Right ventricle myocardium inferior (tissue), 1 donor: ENCODE data around the gene HSPA2. TPM values are rescaled to one million over a fixed set of nuclear protein-coding genes. Genes with fewer than 3 reads are reported as not detected.
A peak's percentile ranks its signal among the peaks of the same experiment; 100 is the strongest.

ENCODE experiments used
- ATAC-seq: fragments of 200-7000 bp; cut with Tn5 transposase; one replicate; pipeline ENCODE4 v1.9.1; 2020; ENCODE audit warnings: mild to moderate bottlenecking, moderate library complexity
- DNase-seq: peaks from one replicate; pipeline ENCODE4 v3.0.0; 2021; ENCODE audit errors: missing footprints
- intact Hi-C: fragments of 100-400 bp; cut with DNase I; formaldehyde crosslinking; loops from one replicate; pipeline ENCODE4 v1.11.0; 2022
- long read RNA-seq: library from polyadenylated mRNA; unstranded; transcript quantifications from one replicate; pipeline ENCODE4 v2.0.0, GENCODE V29; 2021
- total RNA-seq: library from RNA; stranded (reverse); fragmentation: NEBNext Ultra II Directional; extraction: Animal tissue kit (Norgen Biotek cat#: 25700); gene quantifications from one replicate; pipeline ENCODE4 v1.2.1, GENCODE V29; 2021
- donor health status: DM: no; HTN: yes; CAD: no; lungs with severe emphysema.

Gene HSPA2
- total RNA-seq: 15.2 TPM
- long read RNA-seq, transcript HSPA2-201 (1 exons, 2,767 nt): major isoform, 47 of 47 reads
- long read RNA-seq, partial matches to known transcripts: 0 of 47 reads
- long read RNA-seq, other reads (novel, unspliced or antisense): 0 of 47 reads

- intact Hi-C loops: loop anchor here (1.0 to 2.0 kb wide), 2 partner anchors 28 to 96 kb away; no protein-coding TSS in a partner anchor
Observed at GRCh38 chr14:64540208-64541202, at the start of gene HSPA2. Gene HSPA2, plus strand, starts transcription at chr14:64540741. Its CDS starts 109 bp downstream, at chr14:64540850.

DNA sequence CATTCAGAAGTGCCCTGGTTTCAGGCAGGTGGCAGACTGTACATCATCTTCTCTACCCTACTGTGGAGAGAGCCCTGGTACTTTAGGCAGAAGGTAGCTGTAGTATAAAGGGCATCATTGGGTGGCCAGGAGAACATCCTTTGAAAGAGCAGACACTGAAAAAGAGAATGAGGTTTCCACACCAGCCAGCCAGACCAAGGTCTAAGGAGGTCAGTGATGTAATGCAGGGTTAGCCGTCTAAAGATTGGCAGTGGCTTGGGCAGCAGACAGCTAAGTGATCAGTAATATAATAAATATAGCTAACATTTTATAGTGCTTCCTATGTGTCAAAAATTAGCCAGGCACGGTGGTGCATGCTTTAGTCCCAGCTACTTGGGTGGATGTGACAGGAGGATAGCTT is 48.9 kb upstream of the HSPA2 start:
- no peak for DNase-seq
- intact Hi-C loops: no loop called here
- no peak for ATAC-seq

More at GRCh38 chr14:64540208-64541202, at the start of gene HSPA2:
- ATAC-seq (peak; percentile 98), DNase-seq (peak; percentile 99)

- intact Hi-C loops: no loop called here
- no peak for DNase-seq
- no peak for ATAC-seq
Observed at GRCh38 chr14:64493455-64493854, 47.1 kb upstream of the HSPA2 start.

DNA sequence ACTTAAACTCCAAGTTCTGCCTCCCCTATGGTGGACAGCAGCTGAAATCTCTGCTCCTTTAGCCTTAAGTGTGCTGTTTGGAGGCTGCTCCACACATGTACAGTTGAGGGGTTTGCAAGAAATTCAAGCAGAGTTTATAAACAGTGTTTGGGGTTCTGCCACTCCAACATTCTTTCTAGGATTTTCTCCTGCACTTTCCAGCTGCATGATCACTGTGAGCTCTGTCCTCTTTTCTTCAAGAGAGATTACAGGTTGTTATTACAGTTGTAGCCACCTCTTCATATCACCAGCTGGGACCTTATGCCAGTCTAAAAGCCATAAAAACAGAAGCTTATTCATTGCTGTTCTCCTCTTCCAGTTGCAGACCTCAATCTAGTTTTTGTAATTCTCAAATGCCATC is 45.3 kb upstream of the HSPA2 start:
- no peak for DNase-seq
- ATAC-seq: no peak
- intact Hi-C loops: no loop called here

DNA sequence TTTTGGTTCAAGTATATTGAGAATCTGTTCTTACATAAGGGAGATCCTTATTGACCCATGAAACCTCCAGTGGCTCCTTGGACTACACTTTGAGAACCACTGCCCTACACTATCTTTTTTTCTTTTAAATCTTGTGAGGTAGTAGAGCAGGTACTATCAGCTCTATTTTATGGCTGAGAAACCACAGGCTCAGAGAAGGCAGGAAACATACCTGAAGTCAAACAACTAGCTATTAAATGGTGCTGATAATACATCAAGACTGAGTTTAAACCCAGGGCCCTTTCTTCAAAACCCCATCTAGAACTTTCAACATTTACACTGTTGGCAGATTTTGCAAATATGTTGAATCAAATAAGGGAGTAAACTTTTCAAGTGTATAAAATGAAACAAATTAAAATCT is 43.8 kb upstream of the HSPA2 start:
- no peak for ATAC-seq
- intact Hi-C loops: no loop called here
- DNase-seq: no peak

- ATAC-seq: no peak
- DNase-seq: no peak
- intact Hi-C loops: loop anchor here (10.0 kb wide), 1 partner anchor 155 kb away; no protein-coding TSS in a partner anchor
Observed at GRCh38 chr14:64500088-64500487, 40.5 kb upstream of the HSPA2 start.

DNA sequence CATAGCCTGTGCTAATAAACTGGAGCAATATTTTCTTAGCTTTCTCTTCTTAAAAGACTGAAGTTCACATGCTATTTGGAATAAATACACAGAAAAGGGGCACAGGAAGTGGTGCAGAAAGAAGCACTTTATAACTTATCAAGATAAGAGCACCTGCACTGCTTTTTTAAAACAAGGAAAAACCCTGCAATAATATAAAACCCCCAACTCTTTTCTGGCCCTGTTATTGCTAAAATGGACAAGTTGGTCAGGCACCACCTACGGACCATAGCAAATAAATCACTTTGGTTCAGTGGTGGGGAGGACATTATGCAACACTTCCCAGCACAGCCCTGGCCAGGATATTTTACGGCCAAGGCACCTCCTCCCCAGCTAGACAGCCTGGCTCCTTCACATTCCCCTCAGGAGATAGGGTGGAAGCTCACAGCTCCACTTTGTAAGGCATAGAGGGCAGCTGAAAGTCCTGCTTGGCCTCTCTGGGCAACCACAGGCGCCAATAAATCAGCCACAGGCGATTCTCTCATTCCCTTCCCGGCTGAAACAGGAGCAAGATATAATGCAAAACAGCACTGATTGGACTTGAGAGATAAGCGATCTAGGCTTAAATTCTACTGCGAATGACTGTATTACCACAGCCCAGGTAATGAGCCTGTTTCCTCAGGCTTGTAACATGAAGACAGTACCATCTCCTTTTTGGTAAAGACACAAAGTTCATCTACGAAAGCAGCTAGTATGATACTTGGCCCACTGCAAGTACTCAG is 39.0 kb upstream of the HSPA2 start:
- intact Hi-C loops: loop anchor here (10.0 kb wide), 1 partner anchor 157 kb away; no protein-coding TSS in a partner anchor

GRCh38 chr14:64502456-64502855 is 38.1 kb upstream of the HSPA2 start:
- intact Hi-C loops: loop anchor here (10.0 kb wide), 1 partner anchor 158 kb away; no protein-coding TSS in a partner anchor
- DNase-seq (no peak), ATAC-seq (no peak)

More for the DNA sequence above, 39.0 kb upstream of the HSPA2 start:
- no peak for DNase-seq
- peak; percentile 21 for ATAC-seq

DNA sequence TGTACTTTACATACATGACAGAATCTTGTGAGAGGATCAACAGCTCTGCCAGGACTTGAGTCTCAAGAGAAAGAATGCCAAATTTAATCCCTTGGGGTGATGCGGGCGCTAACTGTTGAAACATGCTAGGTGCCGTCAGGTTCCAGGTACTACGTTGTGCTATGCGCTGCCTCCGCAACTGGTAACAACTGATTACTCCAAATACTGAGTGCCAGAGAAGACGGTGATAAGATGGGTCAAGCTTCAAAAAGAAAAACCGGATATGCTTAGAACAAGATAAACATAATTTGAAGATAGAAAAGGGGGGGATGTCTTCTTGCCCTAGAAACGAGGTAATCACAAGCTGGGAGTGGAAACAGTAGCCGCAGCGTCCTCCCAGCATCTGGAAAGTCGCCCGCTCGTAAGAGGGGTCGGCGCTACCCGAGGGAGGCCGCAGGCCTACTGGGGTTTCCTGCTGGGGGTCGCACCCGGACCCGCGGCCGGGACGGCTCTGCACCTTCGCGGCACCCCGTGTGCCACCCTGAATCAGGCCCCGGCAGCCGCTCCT is 37.6 kb upstream of the HSPA2 start:
- intact Hi-C loops: loop anchor here (10.0 kb wide), 1 partner anchor 158 kb away; no protein-coding TSS in a partner anchor
- no peak for ATAC-seq
- no peak for DNase-seq

DNA sequence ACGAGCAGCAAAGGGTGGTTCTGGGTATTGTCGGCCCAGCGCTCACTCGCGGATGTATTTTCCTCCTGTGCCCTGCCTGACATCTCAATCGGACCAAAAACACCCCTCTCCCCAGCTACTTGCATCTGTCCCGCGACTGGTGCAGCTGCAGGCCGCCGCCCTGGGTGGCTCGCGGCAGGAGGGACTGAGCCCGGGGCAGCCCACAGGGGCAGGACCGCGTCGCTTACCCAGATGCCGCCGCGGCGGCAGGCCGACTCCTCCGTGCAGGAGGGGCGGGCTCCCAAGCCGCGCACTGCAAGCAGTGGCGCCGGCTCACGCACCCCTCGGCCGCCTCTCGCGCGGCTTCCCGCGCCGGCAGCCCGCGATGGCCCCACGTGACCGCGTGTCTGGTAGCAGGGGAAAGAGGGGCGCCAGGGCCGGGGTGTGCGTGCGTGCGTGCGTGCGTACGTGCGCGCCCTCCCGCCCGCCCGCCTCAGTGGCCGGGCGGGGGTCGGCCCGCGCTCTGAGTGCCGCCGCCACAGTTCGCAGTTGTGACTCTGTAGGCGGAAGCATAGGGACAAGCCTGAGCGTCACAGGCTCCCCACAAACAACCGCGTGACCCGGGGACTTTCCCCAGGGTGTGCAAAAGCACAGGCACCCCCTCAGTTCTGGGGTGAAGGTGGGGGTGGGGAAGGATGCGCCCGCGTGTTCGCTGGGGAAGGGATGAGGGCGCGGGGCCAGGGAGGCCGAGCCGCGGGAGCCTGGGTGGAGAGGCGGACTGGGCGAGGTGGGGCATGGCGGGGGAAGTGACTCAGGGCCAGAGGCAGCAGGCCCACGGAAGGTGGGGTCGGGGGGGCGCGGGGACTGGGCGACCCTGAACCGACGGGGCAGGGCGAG is 36.9 kb upstream of the HSPA2 start, which contains the start of gene ZBTB25:
Gene ZBTB25 (minus strand): TSS at position 405 of the 876 bp plus-strand sequence. CDS start 13,305 bp downstream, outside the sequence.
- peak; percentile 97 for DNase-seq
- intact Hi-C loops: loop anchor here (10.0 kb wide), 1 partner anchor 159 kb away; no protein-coding TSS in a partner anchor
- ATAC-seq: peak; percentile 86

- DNase-seq: peak; percentile 94
- peak; percentile 77 for ATAC-seq
- intact Hi-C loops: loop anchor here (10.0 kb wide), 1 partner anchor 160 kb away; no protein-coding TSS in a partner anchor
Observed at GRCh38 chr14:64504310-64504896, 36.1 kb upstream of the HSPA2 start, which contains the start of gene ZBTB1. Gene ZBTB1, plus strand, starts transcription at chr14:64504770. Its CDS starts 16,735 bp downstream, at chr14:64521505.

GRCh38 chr14:64504897-64505794 is 35.4 kb upstream of the HSPA2 start:
- ATAC-seq: peak; percentile 66
- intact Hi-C loops: loop anchor here (10.0 kb wide), 1 partner anchor 160 kb away; no protein-coding TSS in a partner anchor

DNA sequence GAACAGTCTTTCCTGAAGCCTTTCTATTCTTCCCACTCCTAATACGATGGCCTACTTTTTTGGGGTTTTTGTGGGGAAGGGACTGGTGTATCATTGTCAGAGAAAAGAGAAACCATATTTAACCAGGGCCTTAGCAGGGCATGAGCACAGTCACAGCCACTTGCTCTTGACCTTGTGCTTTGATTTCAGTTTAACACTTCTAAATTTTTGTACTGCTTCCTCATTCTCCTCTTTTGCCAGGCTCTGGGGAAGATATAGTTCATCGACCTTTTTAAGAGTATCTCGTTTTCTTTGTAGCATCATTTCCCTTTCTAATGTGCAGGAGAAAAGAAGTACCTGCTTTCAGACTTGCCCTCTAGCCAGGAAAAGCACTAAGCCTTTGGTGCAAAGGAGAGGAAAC is 33.8 kb upstream of the HSPA2 start:
- intact Hi-C loops: loop anchor here (10.0 kb wide), 1 partner anchor 162 kb away; no protein-coding TSS in a partner anchor
- DNase-seq (no peak), ATAC-seq (no peak)

More at GRCh38 chr14:64504897-64505794, 35.4 kb upstream of the HSPA2 start:
- DNase-seq: peak; percentile 96

DNA sequence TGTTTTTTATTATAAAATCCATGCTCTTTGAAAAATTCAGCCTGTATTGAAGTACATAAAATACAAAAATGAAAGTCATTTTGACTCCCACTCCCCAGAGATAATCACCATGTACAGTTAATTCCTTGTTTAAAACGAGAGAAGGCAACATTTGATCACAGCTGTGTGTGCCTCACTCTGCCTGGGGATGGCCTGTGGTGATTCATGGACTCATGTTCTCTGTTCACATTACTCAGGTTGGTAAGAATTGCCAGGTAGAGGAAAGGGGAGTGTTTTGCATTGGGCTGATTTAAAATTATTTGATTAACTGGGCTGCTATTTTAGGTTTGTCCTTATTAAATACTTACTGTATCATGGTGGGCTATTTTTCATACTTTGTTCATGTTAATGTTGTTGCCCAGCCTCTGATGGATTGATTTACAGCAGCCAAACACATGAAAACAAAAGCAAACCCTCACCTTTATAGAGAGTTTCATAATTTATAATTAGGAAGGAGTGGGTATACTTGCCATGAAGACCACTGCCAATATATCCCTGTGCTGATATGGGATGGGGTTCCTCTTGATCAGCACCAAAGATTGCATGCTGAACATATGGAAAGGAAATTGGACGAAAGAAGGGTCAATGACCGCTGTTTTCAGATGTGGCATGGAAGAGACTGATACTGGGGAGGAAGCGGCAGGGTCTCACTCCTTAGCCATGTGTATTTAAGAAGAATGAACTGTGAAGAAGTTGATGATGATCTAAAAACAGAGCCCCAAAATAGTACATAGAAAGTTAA is 33.0 kb upstream of the HSPA2 start:
- ATAC-seq: no peak
- no peak for DNase-seq
- intact Hi-C loops: loop anchor here (10.0 kb wide), 1 partner anchor 163 kb away; no protein-coding TSS in a partner anchor

DNA sequence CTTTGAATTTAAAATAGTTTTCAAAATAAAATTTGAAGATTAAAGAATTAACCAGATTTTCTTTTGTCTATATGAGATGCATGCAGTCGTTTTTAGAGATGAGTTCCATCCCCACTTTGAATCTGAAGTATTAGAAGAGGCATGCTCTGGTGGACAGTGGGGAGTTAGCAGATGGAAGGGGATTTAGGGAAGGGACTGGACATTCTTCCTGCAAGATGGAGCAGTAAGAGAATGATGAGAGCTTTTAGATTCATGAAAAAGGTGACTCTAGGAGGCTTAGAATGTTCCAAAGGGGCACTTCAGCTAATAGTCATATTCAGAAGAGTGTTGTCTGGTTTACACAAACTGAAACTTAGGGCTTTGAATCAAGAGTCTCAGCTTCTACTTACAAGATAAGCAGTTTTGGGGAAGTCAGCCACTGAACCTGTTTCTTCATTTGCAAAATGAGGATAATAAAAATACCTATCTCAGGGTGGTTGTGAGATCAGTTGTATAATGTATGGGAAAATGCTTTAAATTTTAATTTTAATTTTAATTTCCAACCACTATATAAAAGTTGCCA is 32.2 kb upstream of the HSPA2 start:
- intact Hi-C loops: loop anchor here (10.0 kb wide), 1 partner anchor 163 kb away; no protein-coding TSS in a partner anchor
- ATAC-seq: no peak
- DNase-seq: no peak
